ENCODE data around the gene BLOC1S3. TPM values are rescaled to one million over a fixed set of nuclear protein-coding genes. Genes with fewer than 3 reads are reported as not detected.
A peak's percentile ranks its signal among the peaks of the same experiment; 100 is the strongest.

The BLOC1S3 gene
- polyA plus RNA-seq, 1 donor (not counting 4 experiments of a cell fraction or from before 2014, with no cell fraction given) = 5.1 TPM

DNA sequence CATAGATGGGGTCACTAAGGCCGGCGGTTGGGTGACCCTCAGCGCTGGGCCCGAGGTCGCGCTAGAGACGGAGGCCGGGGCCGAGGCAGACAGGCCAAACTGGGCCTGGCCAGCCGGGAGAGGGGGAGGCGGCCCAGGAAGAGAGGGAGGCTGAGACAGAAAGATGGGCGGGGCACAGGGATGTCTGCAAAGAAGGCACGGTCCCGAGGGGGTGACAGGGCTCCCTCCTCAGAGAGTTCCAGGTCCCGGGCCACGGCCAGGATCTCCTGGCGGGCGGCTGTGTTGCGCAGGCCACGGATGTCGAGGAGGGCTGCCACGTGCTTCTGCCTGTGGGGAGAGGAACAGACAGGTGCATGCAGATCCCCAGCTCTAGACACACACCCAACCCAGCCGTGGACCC, 34.4 kb downstream of the BLOC1S3 start:
- H3K9ac ChIP-seq (ENCODE audit: control insufficient read depth, extremely low read depth, insufficient read depth, low read length) = no peak overlapping the region

DNA sequence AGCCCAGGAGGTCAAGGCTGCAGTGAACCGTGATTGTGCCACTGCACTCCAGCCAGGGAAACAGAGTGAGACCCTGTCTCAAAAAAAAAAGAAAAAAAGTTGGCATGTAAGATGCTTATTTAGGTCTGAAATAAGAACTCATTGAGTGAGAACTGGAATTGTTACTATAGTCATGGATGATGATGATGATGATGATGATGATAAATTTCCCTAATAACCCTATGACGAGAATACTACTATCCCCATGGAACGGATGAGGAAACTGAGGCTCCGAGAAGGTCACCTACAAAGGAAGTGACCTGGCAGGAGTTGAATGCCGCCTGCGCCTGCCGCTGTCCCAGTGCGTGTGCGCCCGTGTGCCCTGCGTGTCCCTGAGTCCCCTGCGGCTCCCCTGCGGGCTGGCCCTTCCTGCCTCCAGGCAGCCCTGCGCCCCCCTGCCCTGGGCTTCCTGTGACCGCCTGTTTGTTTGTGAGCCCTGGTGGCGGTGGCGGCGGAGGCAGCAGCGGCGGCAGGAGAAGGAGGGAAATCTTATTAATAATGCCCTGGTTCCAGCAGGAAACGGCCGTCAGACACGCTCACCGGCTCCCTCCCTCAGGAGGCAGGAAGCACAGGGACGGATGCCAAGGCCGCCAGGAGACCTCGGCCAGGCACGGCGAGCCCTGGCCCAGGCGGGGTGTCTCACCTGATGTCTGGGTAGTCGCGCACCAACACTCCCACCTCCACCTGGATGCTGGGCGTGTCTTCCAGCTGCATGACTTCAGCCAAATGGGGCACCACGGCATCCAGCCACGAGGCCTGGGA, 37.0 kb downstream of the BLOC1S3 start:
- peak overlapping the region; percentile 50 for H3K9ac ChIP-seq (ENCODE audit: control insufficient read depth, extremely low read depth, insufficient read depth, low read length)
- H3K79me2 ChIP-seq (ENCODE audit: control insufficient read depth, insufficient read depth, low read length) = no peaks in the 10 kb centered on the region
- no peak overlapping the region for H3K4me3 ChIP-seq (ENCODE audit: control insufficient read depth in 2 of 3, extremely low read depth in 1 of 3, insufficient read depth in 2 of 3, low read depth in 1 of 3, low read length in 3 of 3)
- no peak overlapping the region for H3K27ac ChIP-seq (ENCODE audit: control insufficient read depth, insufficient read depth, low read length)
- no peak for TF ChIP-seq EZH2 (IDR thresholded peaks at IDR 0.05; ENCODE audit: low read length)
- TF ChIP-seq, protein P1, sequence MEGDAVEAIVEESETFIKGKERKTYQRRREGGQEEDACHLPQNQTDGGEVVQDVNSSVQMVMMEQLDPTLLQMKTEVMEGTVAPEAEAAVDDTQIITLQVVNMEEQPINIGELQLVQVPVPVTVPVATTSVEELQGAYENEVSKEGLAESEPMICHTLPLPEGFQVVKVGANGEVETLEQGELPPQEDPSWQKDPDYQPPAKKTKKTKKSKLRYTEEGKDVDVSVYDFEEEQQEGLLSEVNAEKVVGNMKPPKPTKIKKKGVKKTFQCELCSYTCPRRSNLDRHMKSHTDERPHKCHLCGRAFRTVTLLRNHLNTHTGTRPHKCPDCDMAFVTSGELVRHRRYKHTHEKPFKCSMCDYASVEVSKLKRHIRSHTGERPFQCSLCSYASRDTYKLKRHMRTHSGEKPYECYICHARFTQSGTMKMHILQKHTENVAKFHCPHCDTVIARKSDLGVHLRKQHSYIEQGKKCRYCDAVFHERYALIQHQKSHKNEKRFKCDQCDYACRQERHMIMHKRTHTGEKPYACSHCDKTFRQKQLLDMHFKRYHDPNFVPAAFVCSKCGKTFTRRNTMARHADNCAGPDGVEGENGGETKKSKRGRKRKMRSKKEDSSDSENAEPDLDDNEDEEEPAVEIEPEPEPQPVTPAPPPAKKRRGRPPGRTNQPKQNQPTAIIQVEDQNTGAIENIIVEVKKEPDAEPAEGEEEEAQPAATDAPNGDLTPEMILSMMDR (optimal IDR thresholded peaks at IDR 0.05 in 1 of 3, IDR thresholded peaks at IDR 0.05 in 1 of 3, conservative IDR thresholded peaks at IDR 0.05 in 1 of 3; ENCODE audit: extremely low read depth in 1 of 3, insufficient read depth in 2 of 3, low read length in 3 of 3) = no peak
- H4K20me1 ChIP-seq (ENCODE audit: control insufficient read depth, extremely low read depth, insufficient read depth, low read length) = no peaks in the 10 kb centered on the region
- DNase-seq (ENCODE audit: low read depth, low spot score) (no peak), FAIRE-seq (no peak)
- H3K9me1 ChIP-seq (ENCODE audit: control insufficient read depth, extremely low read depth, insufficient read depth, low read length) = no peaks in the 10 kb centered on the region
- H2AFZ ChIP-seq (ENCODE audit: control insufficient read depth, low read length) = peak overlapping the region; percentile 81
- H3K36me3 ChIP-seq (ENCODE audit: control insufficient read depth in 2 of 2, extremely low read depth in 1 of 2, insufficient read depth in 2 of 2, low read length in 2 of 2) = no peaks in the 10 kb centered on the region
- H3K9me3 ChIP-seq (ENCODE audit: control insufficient read depth, low read depth, low read length) = no peaks in the 10 kb centered on the region
- no peaks in the 10 kb centered on the region for H3K27me3 ChIP-seq (ENCODE audit: control insufficient read depth, extremely low read depth, insufficient read depth, low read length)
- peak overlapping the region; percentile 75 for H3K4me2 ChIP-seq (ENCODE audit: control insufficient read depth, extremely low read depth, insufficient read depth, low read depth, low read length)
- dilution Hi-C loops (cut with MboI; ENCODE audit: extremely low pct_ligation_motif_present, low sequenced_read_pairs) = no loop called here
- H3K4me1 ChIP-seq (ENCODE audit: control insufficient read depth, extremely low read depth, insufficient read depth, low read length) = peaks cover 17% of the 10 kb centered on the region

More for the DNA sequence above, 34.4 kb downstream of the BLOC1S3 start:
- dilution Hi-C loops (cut with MboI; ENCODE audit: extremely low pct_ligation_motif_present, low sequenced_read_pairs) = no loop called here
- no peaks in the 10 kb centered on the region for H3K36me3 ChIP-seq (ENCODE audit: control insufficient read depth in 2 of 2, extremely low read depth in 1 of 2, insufficient read depth in 2 of 2, low read length in 2 of 2)
- FAIRE-seq (no peak), DNase-seq (ENCODE audit: low read depth, low spot score) (no peak)
- TF ChIP-seq, protein P1 (optimal IDR thresholded peaks at IDR 0.05 in 1 of 3, IDR thresholded peaks at IDR 0.05 in 1 of 3, conservative IDR thresholded peaks at IDR 0.05 in 1 of 3; ENCODE audit: extremely low read depth in 1 of 3, insufficient read depth in 2 of 3, low read length in 3 of 3) = no peak
- no peak for TF ChIP-seq EZH2 (IDR thresholded peaks at IDR 0.05; ENCODE audit: low read length)
- H3K4me2 ChIP-seq (ENCODE audit: control insufficient read depth, extremely low read depth, insufficient read depth, low read depth, low read length) = no peak overlapping the region
- no peak overlapping the region for H3K27ac ChIP-seq (ENCODE audit: control insufficient read depth, insufficient read depth, low read length)
- no peak overlapping the region for H2AFZ ChIP-seq (ENCODE audit: control insufficient read depth, low read length)
- no peaks in the 10 kb centered on the region for H3K9me3 ChIP-seq (ENCODE audit: control insufficient read depth, low read depth, low read length)
- no peak overlapping the region for H3K4me3 ChIP-seq (ENCODE audit: control insufficient read depth in 2 of 3, extremely low read depth in 1 of 3, insufficient read depth in 2 of 3, low read depth in 1 of 3, low read length in 3 of 3)
- H3K9me1 ChIP-seq (ENCODE audit: control insufficient read depth, extremely low read depth, insufficient read depth, low read length) = no peaks in the 10 kb centered on the region
- no peaks in the 10 kb centered on the region for H3K79me2 ChIP-seq (ENCODE audit: control insufficient read depth, insufficient read depth, low read length)
- peaks cover 17% of the 10 kb centered on the region for H3K4me1 ChIP-seq (ENCODE audit: control insufficient read depth, extremely low read depth, insufficient read depth, low read length)
- no peaks in the 10 kb centered on the region for H3K27me3 ChIP-seq (ENCODE audit: control insufficient read depth, extremely low read depth, insufficient read depth, low read length)
- no peaks in the 10 kb centered on the region for H4K20me1 ChIP-seq (ENCODE audit: control insufficient read depth, extremely low read depth, insufficient read depth, low read length)

Measured in keratinocyte (primary cell).